ENCODE data around the gene SCAP.
"Not testable (repeated sequence)": the region's sequence is repeated elsewhere in the genome, so short reads cannot be mapped to it uniquely, and the experiment has no call there.

The SCAP gene

DNA sequence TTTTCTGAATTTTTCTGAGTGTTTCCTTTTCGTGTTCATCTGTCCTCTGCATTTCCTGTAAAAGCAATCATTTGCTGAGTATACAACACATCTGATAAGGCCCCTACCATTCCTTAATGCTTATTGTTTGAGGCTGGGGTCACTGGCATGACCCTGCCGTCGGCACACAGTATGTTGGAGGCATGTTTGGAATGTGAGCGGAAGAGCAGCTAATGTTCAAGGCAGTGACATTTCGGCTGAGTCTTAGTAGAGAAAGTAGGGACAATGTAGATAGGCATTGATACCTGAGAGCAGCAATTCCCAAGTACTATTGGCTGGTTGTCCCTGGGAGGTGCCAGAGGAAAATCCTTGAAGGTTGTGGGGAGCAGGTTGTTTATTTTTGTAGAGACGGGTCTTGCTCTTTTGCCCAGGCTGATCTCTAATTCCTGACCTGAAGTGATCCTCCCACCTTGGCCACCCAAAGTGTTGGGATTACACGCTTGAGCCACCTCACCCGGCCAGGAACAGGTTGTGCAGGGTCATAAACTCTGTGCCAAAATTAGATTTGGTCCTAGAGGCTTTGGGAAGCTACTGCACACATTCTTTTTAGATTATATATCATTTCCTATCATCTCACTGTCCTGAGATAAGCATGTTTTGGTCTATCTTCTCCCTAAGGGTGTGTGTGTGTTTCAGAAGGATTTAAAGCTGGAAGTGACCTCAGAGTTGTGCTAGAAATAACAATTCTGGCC, 81.4 kb downstream of the SCAP start:
- no peak for DNase-seq (ENCODE audit: low spot score)

DNA sequence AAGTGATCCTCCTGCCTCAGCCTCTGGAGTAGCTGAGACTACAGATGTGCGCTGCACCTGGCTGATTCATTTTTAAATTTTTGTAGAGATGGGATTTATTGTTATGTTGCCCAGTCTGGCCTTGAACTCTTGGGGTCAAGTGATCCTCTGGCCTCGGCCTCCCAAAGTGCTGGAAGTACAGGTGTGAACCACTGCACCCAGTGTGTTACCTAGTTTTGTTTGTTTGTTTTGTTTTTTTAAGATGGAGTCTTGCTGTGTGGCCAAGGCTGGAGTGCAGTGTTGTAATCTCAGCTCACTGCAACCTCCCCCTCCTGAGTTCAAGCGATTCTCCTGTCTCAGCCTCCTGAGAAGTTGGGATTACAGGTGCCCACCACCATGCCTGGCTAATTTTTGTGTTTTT, 82.8 kb downstream of the SCAP start:
- DNase-seq (ENCODE audit: low spot score): no peak

DNA sequence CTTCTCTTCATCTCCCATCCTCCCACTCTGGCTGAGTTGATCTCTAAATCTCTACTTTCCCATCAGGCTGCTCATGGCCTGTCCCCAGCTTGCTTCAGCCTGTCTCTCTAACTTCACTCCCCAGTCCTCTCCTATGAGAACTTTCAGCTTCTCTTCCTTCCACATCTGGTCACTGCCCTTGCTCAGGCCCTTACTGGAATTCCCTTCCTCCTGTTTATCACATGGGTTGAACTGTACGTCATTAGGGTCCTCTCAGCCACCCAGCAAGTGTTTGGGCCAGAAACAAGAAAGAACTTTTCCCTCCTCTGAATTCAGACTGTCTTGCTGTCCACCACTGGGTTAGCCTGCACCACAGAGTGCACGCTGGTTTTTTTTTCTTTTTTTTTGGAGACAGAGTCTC, 89.9 kb downstream of the SCAP start:
- no peak for DNase-seq (ENCODE audit: low spot score)

DNA sequence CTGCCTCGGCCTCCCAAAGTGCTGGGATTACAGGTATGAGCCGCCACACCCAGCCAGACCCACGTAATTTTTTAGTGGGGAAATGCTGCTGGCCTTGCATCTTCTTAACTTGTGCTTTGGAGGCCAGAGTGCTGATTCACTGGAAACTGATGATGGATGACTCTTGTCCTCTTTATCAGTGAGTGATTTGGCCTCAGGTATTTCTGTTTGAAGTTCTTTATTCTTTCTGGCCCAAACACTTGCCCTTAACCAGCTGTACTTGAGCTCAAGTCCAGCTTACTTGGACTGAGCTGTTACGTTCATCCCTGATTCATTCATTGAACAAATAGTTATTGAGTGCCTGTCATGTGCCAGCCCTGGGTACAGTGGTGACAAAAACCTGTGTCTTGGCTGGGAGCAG, 90.7 kb downstream of the SCAP start:
- no peak for DNase-seq (ENCODE audit: low spot score)

DNA sequence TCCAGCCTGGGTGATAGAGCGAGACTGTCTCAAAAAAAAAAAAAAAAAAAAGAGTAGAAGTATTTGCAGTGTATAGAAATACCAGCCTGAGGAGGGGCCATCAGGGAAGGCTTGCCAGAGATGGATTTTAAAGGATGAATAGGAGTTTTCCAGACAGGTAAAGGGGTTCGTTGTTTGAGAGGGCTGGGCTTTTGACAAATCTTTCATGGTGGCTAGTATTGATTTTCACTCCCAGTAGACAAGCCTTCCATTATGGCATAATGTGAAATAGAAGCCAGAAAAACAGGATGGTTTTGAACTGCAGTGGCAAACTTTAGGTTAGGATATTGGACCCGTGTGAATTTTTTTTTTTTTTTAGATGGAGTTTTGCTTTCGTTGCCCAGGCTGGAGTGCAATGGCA, 91.3 kb downstream of the SCAP start:
- DNase-seq (ENCODE audit: low spot score): no peak

DNA sequence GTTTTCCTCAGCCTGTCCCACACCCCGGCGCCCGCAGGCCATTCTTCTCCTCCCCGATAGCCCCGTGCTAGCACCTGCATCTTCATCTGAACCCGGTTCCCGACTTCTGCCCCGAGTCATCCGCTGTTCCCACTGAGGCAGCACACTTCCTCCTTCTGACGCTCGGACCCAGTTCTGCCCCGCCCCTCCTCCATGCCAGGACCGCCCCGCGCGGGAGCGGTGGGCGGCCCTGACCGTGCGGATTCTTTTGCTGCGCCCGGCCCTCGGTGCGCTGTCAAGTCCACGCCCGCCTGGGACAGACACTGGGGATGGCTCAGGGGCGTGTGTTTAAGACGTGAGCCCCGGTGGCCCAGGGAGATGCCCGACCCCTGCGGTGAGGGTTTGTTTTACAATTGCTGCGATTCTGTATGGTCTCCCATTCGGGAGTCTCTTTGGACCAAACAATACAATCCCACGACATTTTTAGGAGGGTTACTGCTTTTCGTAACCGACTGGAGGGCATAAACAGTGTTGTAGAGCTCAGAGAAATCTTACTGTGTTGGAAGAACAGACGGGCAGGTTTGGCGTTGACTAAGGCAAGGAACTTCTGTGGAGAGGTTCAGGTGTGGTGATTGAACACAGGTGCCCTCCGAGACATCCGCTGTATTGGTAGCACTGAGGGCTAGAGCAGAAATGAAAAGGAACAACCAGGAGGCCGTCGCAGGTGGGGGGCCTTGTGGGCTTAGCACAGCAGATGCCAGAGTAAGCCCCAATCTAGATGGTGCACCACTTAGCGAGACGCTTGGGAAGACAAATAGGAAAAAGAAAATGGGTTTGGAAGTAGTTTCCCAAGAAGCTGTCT, 94.2 kb downstream of the SCAP start:
- peak; percentile 82 for DNase-seq (ENCODE audit: low spot score)

DNA sequence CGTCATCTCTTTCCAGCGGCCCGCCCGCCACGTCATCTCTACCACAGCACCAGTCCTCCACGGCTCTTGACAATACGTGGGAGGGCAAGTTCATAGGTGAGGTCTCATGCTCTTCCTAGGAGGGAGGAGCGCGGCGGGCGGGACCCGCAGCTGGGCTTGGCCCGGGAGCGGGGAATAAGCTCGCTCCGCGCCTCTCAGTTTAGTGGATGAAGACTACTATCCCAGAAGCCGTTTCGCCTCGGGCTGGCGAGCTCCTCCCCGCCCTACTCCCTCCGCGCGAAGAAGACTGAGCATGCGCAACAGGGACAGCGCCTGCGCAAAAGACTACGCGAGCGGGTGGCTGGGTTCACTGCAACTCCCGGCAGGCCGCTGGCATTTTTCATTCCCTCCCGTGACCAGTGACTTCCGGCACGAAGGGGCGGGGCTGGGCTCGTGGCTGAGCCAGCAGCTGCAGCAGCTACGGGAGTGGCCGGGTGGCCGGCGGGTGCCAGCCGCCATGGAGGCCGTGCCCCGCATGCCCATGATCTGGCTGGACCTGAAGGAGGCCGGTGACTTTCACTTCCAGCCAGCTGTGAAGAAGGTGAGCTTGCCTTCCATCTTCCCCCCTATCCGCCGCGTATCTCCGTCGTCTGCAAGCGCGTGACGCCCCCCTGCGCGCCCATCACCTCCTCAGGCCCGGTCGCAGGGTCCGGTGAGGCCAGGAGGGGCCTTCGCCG, 95.0 kb downstream of the SCAP start, which contains the start of gene PTPN23:
TSS of gene PTPN23 (plus strand) at position 421 of the 716 bp plus-strand sequence. CDS start at position 497, 76 bp downstream.
- peak; percentile 100 for DNase-seq (ENCODE audit: low spot score)

DNA sequence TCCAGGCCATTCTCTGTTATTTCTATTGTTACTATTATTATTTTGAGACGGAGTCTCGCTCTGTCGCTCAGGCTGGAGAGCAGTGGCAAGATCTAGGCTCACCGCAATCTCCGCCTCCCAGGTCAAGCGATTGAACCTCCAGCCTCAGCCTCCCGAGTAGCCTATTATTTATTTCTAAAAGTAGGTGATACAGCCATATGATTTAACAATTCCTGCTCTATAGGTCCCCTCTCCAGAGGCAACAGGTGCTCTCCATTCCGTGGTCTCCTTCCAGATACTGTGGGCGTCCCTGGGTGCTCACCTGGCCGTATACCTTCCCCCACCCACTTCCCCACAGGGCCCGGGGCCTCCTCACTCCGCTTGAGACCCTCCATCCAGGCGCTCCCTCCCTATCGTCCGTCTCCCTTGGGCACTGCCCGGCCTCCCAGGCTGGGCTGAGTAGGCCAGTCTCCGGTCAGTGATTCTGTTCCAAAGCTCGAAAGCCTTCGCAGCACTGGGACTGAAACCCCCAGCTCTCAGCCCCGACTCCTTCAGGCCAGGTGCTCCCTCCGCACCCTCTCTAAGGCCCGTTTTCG, 95.6 kb downstream of the SCAP start:
- no peak for DNase-seq (ENCODE audit: low spot score)

DNA sequence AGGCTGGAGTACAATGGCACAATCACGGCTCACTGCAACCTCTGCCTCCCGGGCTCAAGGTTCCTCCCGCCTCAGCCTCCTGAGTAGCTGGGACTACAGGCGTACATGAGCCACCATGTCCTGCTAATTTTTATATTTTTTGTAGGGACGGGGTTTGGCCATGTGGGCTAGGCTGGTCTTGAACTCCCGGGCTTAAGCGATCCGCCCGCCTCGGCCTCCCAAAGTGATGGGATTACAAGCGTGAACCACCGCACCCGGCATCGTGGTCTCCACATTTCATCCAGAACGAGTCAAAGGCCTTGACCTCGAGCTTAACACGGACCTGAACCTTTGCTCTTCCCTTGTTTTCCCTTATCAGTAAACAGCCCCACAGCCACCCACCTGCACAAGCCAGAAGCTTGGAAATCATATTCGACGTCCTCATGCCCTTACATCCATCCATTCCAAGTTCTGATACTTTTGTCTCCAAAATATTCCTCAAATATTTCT, 96.3 kb downstream of the SCAP start:
- DNase-seq (ENCODE audit: low spot score): no peak

DNA sequence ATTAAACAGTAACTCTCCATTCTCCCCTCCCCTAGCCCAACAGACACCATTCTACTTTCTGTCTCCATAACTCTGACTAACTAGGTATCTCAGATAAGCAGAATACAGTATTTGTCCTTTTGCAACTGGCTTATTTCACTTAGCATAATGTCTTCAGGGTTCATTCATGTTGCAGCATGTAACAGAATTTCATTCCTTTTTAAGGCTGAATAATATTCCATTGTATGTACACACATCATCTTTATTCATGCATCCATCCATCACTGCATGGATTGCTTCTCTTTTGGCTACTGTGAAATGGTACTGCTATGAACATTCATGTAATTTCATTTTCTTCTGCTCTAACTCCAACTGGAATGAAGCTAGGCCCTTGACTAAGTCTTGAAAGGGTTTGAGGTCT, 96.9 kb downstream of the SCAP start:
- DNase-seq (ENCODE audit: low spot score): no peak

DNA sequence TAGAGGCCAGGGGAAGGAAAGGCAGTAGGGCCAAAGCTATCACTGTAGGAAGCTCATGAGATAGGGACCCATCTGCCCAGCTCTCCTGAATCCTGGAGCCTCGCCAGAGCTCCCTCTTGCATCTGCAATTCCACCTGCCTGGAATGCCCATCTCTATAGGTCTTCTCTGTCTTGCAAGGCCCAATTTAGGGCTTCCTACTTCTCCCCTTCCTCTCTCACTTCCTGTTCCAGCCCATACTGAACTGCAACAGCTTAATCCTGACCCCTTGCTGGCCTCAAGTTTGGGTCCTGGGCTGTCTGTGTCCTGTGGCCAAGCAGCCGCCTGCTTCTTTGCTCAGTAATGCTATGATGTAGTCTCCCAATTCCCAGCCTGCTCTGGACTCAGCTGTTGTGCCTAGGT, 98.6 kb downstream of the SCAP start:
- no peak for DNase-seq (ENCODE audit: low spot score)

DNA sequence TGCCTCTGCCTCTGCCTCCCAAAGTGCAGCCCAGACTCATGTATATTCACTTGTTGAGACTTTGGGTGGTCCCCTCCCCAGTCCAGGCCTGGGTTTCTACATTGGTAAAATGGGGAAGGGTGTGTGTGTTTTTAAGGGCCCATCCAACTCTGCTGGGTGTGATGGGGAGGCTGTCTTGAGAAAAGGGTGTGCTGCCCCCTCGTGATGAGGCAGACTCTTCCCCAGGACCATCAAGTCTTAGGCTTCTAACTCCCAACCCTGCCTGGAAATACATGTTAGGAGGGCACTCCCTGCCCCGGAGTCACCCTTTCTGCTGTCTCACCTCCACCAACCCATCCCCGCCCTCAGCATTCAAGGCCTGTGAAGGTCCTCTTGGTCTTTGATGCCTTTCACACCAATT, 99.3 kb downstream of the SCAP start:
- DNase-seq (ENCODE audit: low spot score): no peak

DNA sequence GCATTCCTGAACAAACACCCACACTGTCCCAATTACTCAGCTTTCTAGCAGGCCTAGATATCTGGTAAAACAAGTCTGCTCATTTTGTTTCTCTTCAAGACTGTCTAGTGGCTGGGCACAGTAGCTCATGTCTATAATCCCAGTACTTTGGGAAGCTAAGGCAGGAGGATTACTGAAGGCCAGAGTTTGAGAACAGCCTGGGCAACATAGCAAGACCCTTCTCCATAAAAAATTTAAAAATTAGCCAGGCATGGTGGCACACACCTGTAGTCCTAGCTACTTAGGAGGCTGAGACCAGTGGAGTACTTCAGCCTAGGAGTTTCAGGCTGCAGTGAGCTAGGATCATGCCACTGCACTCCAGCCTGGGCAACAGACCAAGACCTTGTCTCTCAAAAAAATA, 101.2 kb downstream of the SCAP start:
- DNase-seq (ENCODE audit: low spot score): no peak

DNA sequence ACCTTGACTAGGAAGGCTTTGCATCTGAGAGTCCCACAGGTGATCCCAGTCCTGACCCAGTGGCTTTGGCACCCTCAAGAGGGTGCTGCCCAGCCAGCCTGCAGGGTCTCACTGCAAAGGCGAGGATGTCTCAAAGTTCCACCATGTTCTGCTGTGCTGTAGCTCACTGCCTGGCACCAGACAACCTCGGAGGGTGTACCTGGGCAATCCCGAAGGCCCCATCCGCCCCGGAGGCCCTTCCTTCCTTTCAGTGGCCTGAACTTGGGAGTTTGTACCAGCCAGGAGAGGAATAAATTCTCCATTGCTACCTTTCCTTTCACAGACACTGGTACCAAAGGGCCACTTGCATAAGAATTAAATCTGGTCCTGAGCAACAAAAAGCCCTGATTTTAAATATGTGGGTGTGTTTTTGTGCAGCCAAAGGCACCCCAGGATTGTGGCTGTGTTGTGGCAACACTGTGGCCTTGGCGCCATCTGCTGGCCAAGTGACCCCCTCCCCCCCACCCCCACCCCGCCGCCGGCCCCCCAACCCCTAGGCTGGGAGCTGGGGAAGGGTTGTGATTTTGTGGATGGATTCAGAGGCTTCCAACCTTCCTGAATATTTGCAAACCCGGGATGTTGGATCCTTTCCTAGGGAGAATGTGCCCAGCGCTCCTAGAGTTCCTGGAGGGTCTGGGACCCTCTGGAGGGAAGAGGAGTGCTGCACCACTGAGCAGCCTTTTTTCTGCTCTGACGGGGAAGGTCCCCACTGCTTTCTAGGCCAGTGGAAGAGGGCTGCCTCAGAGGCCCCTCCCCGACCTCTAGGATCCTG, 104.6 kb downstream of the SCAP start:
- peak; percentile 37 for DNase-seq (ENCODE audit: low spot score)

DNA sequence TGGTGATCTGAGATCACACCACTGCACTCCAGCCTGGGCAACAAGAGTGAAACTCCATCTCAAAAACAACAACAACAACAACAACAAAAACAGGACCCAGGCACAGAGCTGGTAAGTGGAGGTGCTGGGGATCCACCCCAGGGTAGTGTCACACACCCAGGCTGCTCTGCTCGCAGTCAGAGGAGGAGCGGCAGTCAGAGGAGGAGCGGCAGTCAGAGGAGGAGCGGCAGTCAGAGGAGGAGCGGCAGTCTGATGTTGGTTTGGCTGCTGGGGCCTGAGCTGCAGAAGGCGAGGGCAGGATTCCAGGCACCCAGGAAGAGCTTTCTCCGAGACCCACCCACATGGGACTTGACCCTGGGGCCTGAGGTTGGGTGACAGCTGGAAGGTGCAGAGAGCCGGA, 105.7 kb downstream of the SCAP start:
- not testable (repeated sequence) for DNase-seq (ENCODE audit: low spot score)

DNA sequence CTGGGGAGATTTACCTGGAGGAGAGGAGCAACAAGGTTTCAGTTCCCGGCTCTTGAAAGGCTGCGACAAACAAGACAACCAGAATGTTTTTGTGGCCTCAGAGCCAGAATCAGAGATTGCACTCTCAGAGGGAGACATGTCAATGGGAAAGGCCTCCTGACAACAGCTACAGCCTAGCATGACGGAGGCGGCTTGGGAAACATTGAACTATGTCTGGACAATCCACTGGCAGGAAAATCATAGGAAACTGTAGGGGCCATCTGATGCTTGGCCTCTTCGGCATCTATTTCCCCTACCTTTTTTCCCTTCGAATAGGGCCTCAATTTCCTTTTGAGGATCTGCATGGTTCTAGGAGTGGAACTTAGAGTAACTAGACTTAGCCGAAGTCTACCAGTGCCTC, 108.1 kb downstream of the SCAP start:
- DNase-seq (ENCODE audit: low spot score): no peak

DNA sequence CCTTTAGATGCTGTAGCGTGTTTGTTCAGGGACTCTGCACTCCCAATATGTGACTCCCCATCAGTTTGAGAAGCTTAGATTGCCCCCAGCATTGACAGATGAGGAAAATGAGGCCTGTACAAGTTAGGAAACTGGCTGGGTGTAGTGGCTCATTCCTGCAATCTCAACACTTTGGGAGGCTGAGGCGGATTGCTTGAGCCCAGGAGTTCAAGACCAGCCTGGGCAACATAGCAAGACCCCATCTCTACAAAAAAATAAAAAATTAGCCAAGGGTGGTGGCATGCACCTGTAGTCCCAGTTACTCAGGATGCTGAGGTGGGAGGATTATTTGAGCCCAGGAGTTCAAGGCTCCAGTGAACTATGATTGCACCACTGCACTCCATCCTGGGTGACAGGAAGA, 108.9 kb downstream of the SCAP start:
- DNase-seq (ENCODE audit: low spot score): no peak

DNA sequence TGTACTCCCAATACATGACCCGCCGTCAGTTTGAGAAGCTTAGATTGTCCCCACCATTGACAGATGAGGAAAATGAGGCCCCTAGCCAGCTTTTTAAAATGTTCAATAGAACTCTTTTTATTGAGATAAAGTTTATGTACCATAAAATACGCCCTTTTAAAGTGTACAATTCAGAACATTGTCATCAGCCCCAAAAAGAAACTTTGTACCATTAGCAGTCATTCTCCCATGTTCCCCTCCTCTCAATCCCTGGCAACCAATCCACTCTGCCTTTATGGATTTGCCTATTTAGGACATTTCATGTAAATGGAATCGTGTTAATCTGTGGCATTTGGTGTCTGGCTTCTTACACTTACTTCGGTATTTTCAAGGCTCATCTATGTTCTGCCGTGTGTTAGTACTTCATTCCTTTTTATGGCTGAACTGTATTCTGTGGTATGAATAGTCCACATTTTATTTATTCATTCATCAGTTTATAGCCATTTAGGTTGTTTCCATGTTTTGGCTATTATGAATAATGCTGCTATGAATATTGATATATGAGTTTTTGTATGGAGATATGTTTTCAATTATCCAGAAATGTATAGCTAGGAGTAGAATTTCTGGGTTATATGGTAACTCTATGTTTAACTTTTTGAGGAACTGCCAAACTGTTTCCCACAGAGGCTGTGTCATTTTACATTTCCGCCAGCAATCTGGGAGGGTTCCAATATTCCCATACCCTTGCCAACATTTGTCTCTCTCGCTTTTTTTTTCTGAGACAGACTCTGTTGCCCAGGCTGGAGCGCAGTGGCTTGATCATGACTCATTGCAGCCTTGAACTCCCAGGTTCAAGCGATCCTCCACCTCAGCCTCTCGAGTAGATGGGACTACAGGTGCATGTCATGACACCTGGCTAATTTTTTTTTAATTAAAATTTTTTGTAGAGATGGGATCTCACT, 110.3 kb downstream of the SCAP start:
- DNase-seq (ENCODE audit: low spot score): no peak
